Caki2 (cell line): ENCODE data around the gene ZFP91. TPM values are rescaled to one million over a fixed set of nuclear protein-coding genes. Genes with fewer than 3 reads are reported as not detected.

Source experiments
- DNase-seq: peaks from one replicate; pipeline ENCODE4 v3.0.0-alpha.2; 2015; ENCODE audit warnings: low read depth
- in situ Hi-C: cut with HindIII; loops from 2 replicates; pipeline ENCODE4 v1.10.0; 2016; ENCODE audit warnings: low sequenced_read_pairs, low pct_unique_long_range_greater_than_20kb, mixed read lengths
- total RNA-seq: library from RNA; depleted of rRNA; stranded (reverse); fragments of >200 nt; shearing (Covaris generic); gene quantifications from 2 replicates; pipeline ENCODE4 v1.2.3, GENCODE V29; 2014; ENCODE audit warnings: low replicate concordance; rRNA removed

The ZFP91 gene
- total RNA-seq, 1 experiment from 2014 or later, result 26.8 TPM

DNA sequence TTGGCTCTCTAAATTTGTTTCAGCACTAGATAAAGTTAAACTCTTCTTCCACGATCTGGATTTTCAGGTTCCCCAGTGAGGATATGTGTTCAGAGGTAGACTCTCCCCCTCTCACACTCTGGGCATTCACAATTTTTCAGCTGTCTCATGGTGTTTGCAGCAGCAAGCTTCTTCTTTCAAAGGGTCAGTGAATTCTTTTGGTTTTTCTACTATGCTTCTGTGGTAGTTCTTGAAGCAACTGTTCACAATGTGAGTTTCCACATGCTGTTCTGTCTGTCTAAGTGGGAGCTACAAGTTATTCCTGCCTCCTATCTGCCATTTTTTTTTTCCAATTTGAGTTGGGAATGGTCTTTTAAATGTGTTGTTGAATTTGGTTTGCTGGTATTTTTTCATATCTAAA lies 69.0 kb downstream of the ZFP91 start:
- no peak for DNase-seq
- in situ Hi-C loops, result no loop called here

DNA sequence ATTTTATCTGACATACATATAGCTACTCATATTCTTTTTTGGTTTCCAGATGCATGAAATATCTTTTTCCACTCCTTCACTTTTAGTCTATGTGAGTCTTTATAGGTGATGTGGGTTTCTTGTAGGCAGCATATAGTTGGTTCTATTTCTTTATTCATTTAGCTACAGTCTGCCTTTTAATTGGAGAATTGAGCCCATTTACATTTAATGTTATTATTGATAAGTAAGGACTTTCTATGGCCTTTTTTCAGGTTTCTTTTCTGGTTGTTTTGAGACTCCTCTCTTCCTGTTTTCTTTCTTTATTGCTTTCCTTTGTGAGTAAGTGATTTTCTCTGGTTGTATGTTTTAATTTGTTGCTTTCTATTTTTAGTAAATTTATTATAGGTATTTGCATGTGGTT lies 70.8 kb downstream of the ZFP91 start:
- in situ Hi-C loops, result no loop called here

DNA sequence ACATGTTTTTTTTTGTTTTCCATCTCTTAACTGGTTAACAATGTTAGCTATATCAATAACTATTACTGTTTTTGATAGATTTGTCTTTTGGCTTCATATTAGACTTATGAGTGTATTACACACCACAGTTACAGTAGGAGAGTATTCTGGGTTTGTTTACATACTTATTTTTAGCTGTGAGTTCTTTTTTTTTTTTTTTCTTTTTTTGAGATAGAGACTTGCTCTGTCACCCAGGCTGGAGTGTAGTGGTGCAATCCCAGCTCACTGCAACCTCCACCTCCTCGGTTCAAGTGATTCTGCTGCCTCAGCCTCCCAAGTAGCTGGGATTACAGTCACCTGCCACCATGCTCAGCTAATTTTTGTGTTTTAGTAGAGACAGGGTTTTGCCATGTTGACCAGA lies 71.6 kb downstream of the ZFP91 start:
- DNase-seq, result no peak
- in situ Hi-C loops, result no loop called here

More for the DNA sequence above, 70.8 kb downstream of the ZFP91 start:
- DNase-seq, result no peak

DNA sequence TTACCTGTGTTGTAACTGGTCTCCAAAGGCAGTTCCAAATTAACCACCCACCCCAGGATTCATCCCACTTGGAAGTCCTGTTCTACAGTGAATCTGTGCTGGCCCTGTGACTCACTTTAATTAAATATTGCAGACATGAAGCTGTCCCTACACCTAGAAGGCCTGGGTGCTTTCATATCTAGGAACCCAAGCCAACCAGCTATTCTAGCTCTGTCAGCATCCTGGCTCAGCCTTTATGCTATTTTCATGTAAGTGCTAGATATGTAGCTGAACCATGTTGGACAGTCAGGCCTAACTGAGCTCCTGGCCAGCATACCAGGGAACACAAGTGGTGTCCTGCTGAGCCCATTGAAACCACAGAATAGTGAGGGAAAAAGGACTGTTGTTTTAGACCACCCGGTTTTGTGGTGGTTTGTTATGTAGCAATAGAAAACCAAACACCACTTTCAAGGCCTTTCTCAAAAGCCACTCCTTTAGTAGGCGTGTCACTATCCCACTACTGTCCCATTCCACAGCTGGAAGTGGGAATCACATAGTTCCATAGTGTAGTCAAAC lies 73.9 kb downstream of the ZFP91 start:
- no peak for DNase-seq
- in situ Hi-C loops, result no loop called here

DNA sequence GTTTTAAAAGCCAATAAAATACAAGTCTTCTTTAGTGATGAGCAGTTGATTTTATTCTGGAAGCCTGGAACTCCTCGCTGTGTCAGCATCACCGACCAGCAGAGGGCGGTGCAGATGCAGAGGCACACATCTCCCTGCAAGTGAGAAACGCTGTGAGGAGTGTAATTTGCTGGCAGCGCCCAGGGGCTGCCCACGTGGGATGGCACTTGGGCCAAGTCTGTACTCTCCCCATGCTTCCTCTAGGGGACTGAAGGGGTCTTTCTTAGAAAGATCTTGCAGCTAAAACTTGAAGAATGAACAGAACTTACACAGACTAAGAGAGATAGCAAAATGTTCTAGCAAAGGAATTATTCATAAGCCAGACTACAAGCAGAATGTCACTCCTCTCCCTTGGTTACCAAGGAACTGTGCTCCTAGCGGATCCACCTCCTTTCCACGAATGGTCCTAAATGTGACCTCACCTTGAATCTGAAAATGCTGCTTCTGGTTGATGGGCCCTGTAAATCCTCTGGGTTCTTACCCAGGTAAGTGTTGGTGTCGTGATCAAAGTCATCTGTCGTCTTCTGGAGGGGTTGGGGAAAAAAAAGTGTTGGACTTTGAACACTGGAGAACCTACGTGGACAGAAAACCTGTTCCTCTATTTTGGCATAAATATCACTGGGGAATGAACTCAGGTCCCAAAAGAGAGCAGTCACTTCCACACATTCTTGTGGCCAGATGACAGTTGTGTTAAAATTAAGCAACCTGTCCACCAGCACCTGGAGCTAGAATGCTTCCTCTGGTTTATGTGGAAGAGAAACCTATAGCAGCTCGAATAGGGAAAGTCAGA lies 75.4 kb downstream of the ZFP91 start:
- in situ Hi-C loops, result no loop called here
- peak; percentile 47 for DNase-seq

DNA sequence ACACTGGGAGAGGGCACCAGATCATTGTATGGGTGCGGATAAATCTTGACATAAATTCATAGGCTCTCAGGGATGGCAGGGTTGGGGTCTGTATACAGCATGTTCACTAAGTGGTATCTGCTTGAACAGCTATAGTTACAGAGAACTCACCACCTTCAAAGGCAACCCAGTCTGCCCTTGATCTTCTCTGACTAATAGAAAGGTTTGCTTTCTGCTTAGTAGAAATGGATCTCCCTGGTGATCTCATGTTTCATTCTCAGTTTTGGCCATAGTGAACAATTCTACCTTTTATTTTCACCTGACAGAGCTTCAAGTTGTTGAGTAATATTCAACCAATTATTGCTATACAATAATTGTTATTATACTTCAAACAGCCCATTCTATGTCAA lies 76.0 kb downstream of the ZFP91 start:
- in situ Hi-C loops, result no loop called here

DNA sequence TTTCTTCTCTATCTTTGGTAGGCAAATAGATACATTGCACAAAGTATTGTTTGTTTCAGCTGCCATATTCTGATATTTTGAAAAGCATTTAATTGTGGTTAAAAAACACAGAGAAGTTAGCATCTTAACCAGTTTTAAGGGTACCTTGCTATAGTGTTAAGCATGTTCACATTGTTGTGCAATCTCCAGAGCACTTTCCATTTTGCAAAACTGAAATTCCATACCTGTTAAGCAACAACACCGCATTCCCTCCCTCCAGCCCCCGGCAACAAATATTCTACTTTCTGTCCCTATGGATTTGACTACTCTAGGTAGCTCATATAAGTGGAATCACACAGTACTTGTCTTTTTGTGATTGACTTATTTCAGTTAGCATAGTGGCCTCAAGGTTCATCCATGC lies 77.5 kb downstream of the ZFP91 start:
- in situ Hi-C loops, result no loop called here

More for the DNA sequence above, 76.0 kb downstream of the ZFP91 start:
- no peak for DNase-seq

DNA sequence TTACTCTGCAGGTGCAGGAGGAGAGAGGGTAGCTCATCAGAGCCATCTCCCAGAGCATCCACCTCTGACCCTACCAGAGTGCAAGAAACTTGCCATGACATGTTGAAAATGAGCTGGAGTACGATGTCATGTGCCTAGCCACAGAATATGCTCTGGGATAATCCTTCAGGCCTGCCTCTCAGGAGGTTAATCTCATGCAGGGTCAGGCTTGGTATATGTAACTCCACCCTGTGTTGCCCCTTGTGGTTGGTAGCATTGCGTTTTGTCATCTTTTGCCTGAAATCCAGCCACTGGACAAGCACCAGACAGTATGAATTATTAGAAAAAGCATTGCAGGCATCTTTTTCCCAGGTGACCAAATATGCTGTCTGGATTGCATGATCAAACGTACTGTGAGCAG lies 79.8 kb downstream of the ZFP91 start:
- DNase-seq, result no peak
- in situ Hi-C loops, result no loop called here

More for the DNA sequence above, 77.5 kb downstream of the ZFP91 start:
- DNase-seq, result no peak

DNA sequence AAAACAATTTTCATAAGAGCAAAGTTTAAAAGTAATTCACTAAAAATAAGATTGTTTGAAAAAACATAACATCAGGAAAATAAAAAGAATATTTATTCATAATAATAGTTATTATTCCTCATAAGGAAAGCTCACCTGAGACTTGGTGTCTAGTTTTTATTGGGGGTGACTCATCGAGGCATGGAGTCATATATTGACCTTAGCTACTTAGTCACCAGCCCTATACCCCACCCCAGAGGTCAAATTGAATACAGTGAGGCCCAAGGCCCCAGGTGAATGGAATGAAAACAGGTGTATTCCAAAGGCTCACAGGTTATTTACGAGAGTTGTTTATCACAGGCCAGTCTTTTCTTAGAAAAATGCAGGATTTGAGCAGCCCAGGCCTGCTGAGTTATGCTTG lies 80.5 kb downstream of the ZFP91 start:
- no peak for DNase-seq
- in situ Hi-C loops, result no loop called here

DNA sequence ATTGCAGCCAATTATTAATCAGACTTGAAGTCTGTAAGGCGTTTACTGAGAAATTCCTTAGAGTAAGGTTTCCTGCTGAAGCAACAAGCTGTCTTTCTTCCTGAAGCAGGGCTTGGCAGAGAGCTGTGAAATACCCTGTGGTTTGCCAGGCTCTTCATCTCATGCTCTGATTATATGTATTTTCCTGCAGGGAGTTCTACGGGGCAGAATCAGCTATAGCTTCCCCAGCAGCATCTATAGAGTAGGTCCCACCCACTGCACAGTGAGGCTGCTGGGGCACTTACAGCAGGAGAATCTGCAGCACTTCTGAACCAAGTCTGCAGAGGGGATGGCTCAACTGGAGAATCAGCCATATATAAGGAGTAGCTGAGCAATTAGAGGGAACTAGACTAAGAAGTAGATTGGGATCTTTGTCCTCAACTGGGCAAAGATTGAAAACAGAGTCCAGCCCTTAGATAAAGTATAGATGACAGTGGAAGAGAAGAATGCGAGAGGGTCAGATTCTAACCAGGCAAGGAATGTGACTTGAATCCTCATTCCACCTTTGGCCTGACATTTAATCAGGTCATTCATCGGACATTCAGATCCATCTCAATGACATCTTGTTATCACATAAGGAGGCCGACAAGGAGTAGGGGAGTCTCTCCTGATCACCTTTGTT lies 81.2 kb downstream of the ZFP91 start:
- in situ Hi-C loops, result no loop called here
- DNase-seq, result no peak

Other genes with a start within 250 kb of the ZFP91 start
- gene OR5B17, start 220.0 kb upstream of the ZFP91 start, total RNA-seq, result not detected in 2 replicates
- gene OR5B3, start 172.2 kb upstream of the ZFP91 start, total RNA-seq, result not detected in 2 replicates
- gene OR5B2, start 150.9 kb upstream of the ZFP91 start, total RNA-seq, result not detected in 2 replicates
- gene OR5B12, start 136.8 kb upstream of the ZFP91 start, total RNA-seq, result not detected in 2 replicates
- not detected in 2 replicates for gene OR5B21, start 71.0 kb upstream of the ZFP91 start, total RNA-seq
- 0.46 and 0.54 TPM in 2 replicates for gene LPXN, start 3.2 kb upstream of the ZFP91 start, total RNA-seq
- 0.44 TPM in 1 of 2 replicates, not detected in the other for gene CNTF, start 43.6 kb downstream of the ZFP91 start, total RNA-seq
- not detected in 2 replicates for gene GLYAT, start 152.9 kb downstream of the ZFP91 start, total RNA-seq